ENCODE results near the gene KLHL5.

DNA sequence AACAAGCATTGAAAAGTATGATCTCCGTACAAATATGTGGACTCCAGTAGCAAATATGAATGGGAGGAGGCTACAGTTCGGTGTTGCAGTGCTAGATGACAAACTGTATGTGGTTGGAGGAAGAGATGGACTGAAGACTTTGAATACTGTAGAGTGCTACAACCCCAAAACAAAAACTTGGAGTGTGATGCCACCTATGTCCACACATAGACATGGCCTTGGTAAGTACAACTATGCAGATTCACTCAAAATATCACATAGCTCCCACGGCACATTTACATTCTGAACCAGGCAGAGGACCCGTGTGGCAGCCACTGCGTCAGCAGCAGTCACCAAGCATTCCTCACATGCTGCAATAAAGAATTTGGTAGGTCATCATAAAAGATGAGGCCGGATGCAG, 41.3 kb downstream of the KLHL5 start:
- TF ChIP-seq EZH2phosphoT487 (IDR thresholded peaks at IDR 0.05; ENCODE audit: insufficient read depth, low read depth) (no peak), EZH2 (IDR thresholded peaks at IDR 0.05; ENCODE audit: insufficient read depth, poor library complexity, severe bottlenecking) (no peak)
